Skeletal muscle tissue (tissue), 4 donors: ENCODE measurements around the gene CEP112. TPM values are rescaled to one million over a fixed set of nuclear protein-coding genes. Genes with fewer than 3 reads are reported as not detected.

ENCODE experiments used
- H3K27ac ChIP-seq: one replicate; pipeline ENCODE4 v1.7.0; 2013; ENCODE audit warnings: mild to moderate bottlenecking, low read depth, low read length, inconsistent platforms
- H3K27me3 ChIP-seq, 3 donors: one replicate each; pipeline ENCODE4 v1.7.0; 2013; ENCODE audit warnings: low read length in 3 of 3; ENCODE audit not compliant: control insufficient read depth in 3 of 3, insufficient read depth in 3 of 3
- H3K36me3 ChIP-seq, 3 donors: one replicate each; pipeline ENCODE4 v1.7.0; 2013; ENCODE audit warnings: low read length in 3 of 3; ENCODE audit not compliant: control insufficient read depth in 3 of 3, insufficient read depth in 3 of 3
- H3K4me1 ChIP-seq, 3 donors: one replicate each; pipeline ENCODE4 v1.7.0; 2013; ENCODE audit warnings: low read length in 3 of 3, mild to moderate bottlenecking in 3 of 3; ENCODE audit not compliant: control insufficient read depth in 3 of 3, insufficient read depth in 3 of 3
- H3K4me3 ChIP-seq, 3 donors: one replicate each; pipeline ENCODE4 v1.7.0; 2013; ENCODE audit warnings: low read length in 3 of 3
- H3K9ac ChIP-seq, 3 donors: one replicate each; pipeline ENCODE4 v1.7.0; 2013; ENCODE audit warnings: low read length in 3 of 3, mild to moderate bottlenecking in 3 of 3, moderate library complexity in 2 of 3, low read depth in 1 of 3
- H3K9me3 ChIP-seq, 3 donors: one replicate each; pipeline ENCODE4 v1.7.0; 2013; ENCODE audit warnings: low read length in 3 of 3; ENCODE audit not compliant: control insufficient read depth in 3 of 3
- total RNA-seq: library from RNA; depleted of rRNA; stranded (reverse); fragments of >200 nt; gene quantifications from one replicate; pipeline ENCODE4 v1.2.3, GENCODE V29; 2014
- donor health status: Osteomylitis.

CEP112 gene
- total RNA-seq, 1 donor from 2014 or later: 16.2 TPM

GRCh38 chr17:66211047-66211810 lies 19.3 kb upstream of the CEP112 start:
- Histone ChIP-seq H3K36me3 (no peaks in the 10 kb centered on the region), H3K4me3 (no peak overlapping the region), H3K27me3 (no peaks in the 10 kb centered on the region), H3K9me3 (no peaks in the 10 kb centered on the region), H3K9ac (no peak overlapping the region), H3K4me1 (no peaks in the 10 kb centered on the region), H3K27ac (no peak overlapping the region)

- no peak overlapping the region for H3K9ac ChIP-seq
- H3K27ac ChIP-seq: no peak overlapping the region
- no peaks in the 10 kb centered on the region for H3K27me3 ChIP-seq
- H3K9me3 ChIP-seq: no peaks in the 10 kb centered on the region
- H3K4me3 ChIP-seq: no peak overlapping the region
- H3K4me1 ChIP-seq: no peaks in the 10 kb centered on the region
- no peaks in the 10 kb centered on the region for H3K36me3 ChIP-seq
Observed at GRCh38 chr17:66210208-66210574, 18.3 kb upstream of the CEP112 start.

DNA sequence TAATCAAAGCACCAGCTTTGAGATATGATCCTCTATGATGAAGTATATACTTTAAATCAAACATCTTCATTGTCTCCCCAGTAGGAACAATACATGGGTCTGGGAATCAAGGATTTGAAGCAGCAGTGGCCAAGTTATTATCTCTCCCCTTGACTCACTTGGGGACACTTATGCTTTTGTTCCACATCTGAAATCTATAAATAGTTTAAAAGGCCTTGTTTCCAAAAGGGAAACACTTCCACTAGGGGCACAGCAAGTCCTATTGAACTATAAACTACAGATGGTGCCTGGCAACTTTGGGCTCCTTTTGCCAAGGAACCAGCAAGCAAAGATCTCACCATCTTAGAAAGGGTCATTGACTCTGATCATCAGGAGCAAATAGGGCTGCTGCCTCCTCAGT lies 16.0 kb upstream of the CEP112 start:
- H3K9ac ChIP-seq: no peak overlapping the region
- no peaks in the 10 kb centered on the region for H3K4me1 ChIP-seq
- no peak overlapping the region for H3K27ac ChIP-seq
- no peaks in the 10 kb centered on the region for H3K36me3 ChIP-seq
- no peaks in the 10 kb centered on the region for H3K9me3 ChIP-seq
- H3K4me3 ChIP-seq: no peak overlapping the region
- no peaks in the 10 kb centered on the region for H3K27me3 ChIP-seq

GRCh38 chr17:66203274-66204015 lies 11.5 kb upstream of the CEP112 start:
- no peaks in the 10 kb centered on the region for H3K36me3 ChIP-seq
- no peaks in the 10 kb centered on the region for H3K4me1 ChIP-seq
- no peaks in the 10 kb centered on the region for H3K27me3 ChIP-seq
- no peak overlapping the region for H3K9ac ChIP-seq
- no peak overlapping the region for H3K27ac ChIP-seq
- H3K9me3 ChIP-seq: no peaks in the 10 kb centered on the region
- no peak overlapping the region for H3K4me3 ChIP-seq

GRCh38 chr17:66200685-66201092 lies 8.8 kb upstream of the CEP112 start:
- H3K4me3 ChIP-seq: no peak overlapping the region
- no peak overlapping the region for H3K9ac ChIP-seq
- no peaks in the 10 kb centered on the region for H3K36me3 ChIP-seq
- no peaks in the 10 kb centered on the region for H3K4me1 ChIP-seq
- H3K9me3 ChIP-seq: no peaks in the 10 kb centered on the region
- no peaks in the 10 kb centered on the region for H3K27me3 ChIP-seq
- H3K27ac ChIP-seq: no peak overlapping the region

DNA sequence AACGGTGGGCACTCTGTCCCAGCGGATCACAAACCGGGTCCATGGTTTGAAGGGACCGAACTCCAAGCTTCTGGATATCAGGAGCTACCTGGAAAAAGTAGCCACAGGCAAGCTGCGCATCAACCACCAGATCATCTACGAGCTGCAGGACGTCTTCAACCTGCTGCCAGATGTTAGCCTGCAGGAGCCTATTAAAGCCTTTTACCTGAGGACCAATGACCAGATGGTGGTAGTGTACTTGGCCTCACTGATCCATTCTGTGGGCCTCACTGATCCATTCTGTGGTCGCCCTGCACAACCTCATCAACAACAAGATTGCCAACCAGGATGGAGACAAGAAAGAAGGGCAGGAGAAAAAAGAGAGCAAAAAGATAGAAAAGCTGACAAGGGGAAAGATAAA lies 6.3 kb upstream of the CEP112 start:
- Histone ChIP-seq H3K9me3 (no peaks in the 10 kb centered on the region), H3K4me3 (no peak overlapping the region), H3K4me1 (no peaks in the 10 kb centered on the region), H3K27ac (no peak overlapping the region), H3K27me3 (no peaks in the 10 kb centered on the region), H3K9ac (no peak overlapping the region), H3K36me3 (no peaks in the 10 kb centered on the region)

DNA sequence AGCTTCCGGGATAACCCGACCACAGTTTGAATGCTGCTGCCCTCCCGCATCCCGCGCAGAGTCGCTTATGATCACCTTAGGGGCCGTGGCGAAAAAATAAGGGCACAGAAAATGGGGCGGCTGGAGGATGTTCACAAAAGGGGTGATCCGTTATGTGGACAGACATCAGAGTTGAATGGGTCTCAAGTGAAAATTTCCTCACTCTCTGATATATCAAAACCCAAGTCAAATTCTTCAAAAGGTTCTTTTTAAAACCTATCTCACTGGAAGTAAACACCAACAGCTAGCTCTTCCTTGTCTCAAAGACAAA lies 400 bp upstream of the CEP112 start:
- H3K4me3 ChIP-seq: peak overlapping the region; percentile 81 to 85 (median 85)
- H3K27me3 ChIP-seq: no peaks in the 10 kb centered on the region
- no peaks in the 10 kb centered on the region for H3K9me3 ChIP-seq
- peak overlapping the region; percentile 83 for H3K27ac ChIP-seq
- H3K9ac ChIP-seq: peak overlapping the region; percentile 20 to 89 (median 86)
- peaks cover 3 to 9% (median 5%) of the 10 kb centered on the region in 3 donors for H3K4me1 ChIP-seq
- H3K36me3 ChIP-seq: no peaks in the 10 kb centered on the region

DNA sequence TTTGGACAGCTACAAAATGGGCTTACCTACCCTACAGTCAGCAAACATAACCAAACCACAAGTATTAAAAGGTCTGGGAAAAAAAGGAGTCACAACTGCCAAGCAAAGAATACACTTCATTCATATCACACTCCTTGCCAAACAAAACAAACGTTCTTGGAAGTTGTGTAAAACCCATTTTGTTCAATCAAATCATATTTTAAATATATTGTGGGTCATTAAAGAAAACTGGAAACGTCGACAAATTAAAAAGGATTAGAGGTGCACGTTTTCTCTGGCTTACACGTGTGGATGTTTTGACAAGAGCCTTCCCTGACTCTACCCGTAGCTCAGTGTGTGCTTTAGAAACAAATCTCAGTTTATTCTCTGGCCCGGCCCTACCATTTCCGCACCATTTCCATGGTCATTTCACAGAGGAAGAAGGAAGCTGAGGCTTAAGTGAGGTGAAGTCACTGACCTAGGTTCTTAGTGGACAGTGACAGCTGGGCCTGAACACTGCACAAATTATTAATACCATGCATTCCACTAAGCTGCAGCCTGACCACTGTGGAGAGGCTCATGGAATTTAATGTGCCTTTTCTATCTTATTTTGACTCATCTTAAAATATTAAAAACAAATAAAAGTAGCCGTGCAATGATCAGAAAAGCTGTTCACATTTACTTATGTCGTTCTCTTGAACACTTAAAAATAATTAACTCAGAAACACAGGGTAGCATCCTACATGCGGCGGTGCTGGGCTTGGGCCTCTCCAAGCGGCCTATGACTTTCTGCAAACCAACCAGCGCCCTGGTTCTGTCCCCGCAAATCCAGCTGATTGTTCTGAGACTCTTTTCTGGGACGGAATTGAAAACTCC lies 968 bp downstream of the CEP112 start:
- Histone ChIP-seq H3K9ac (peak overlapping the region; percentile 86 to 89 (median 89)), H3K4me1 (peaks cover 3 to 9% (median 5%) of the 10 kb centered on the region in 3 donors), H3K9me3 (no peaks in the 10 kb centered on the region), H3K36me3 (no peaks in the 10 kb centered on the region), H3K4me3 (peak overlapping the region; percentile 81 to 85 (median 85)), H3K27me3 (no peaks in the 10 kb centered on the region), H3K27ac (peak overlapping the region; percentile 83)

- Histone ChIP-seq H3K4me3 (no peak overlapping the region), H3K4me1 (peaks cover 3 to 9% (median 5%) of the 10 kb centered on the region in 3 donors), H3K27me3 (no peaks in the 10 kb centered on the region), H3K36me3 (peaks cover 0 to 2% (median under 1%) of the 10 kb centered on the region in 3 donors), H3K27ac (no peak overlapping the region), H3K9me3 (no peaks in the 10 kb centered on the region), H3K9ac (no peak overlapping the region)
Observed at GRCh38 chr17:66187718-66188117, 4.2 kb downstream of the CEP112 start.
